ENCODE results near the gene COL10A1.
A peak's percentile ranks its signal among the peaks of the same experiment; 100 is the strongest.

The COL10A1 gene

GRCh38 chr6:116087437-116088027, 38.4 kb downstream of the COL10A1 start:
- TF ChIP-seq CTCF (conservative IDR thresholded peaks at IDR 0.05; ENCODE audit: low read depth, low read length), result no peak
- no peak for DNase-seq (ENCODE audit: low read depth)
- H3K4me3 ChIP-seq (ENCODE audit: low read length), result no peak overlapping the region

- no peak for TF ChIP-seq CTCF (conservative IDR thresholded peaks at IDR 0.05; ENCODE audit: low read depth, low read length)
- no peak for DNase-seq (ENCODE audit: low read depth)
- H3K4me3 ChIP-seq (ENCODE audit: low read length), result no peak overlapping the region
Measured at GRCh38 chr6:116084284-116084683, 41.6 kb downstream of the COL10A1 start.

GRCh38 chr6:116083052-116083451, 42.9 kb downstream of the COL10A1 start:
- no peak overlapping the region for H3K4me3 ChIP-seq (ENCODE audit: low read length)
- TF ChIP-seq CTCF (conservative IDR thresholded peaks at IDR 0.05; ENCODE audit: low read depth, low read length), result no peak
- DNase-seq (ENCODE audit: low read depth), result no peak

GRCh38 chr6:116078945-116079344, 47.0 kb downstream of the COL10A1 start:
- no peak overlapping the region for H3K4me3 ChIP-seq (ENCODE audit: low read length)
- TF ChIP-seq CTCF (conservative IDR thresholded peaks at IDR 0.05; ENCODE audit: low read depth, low read length), result no peak
- DNase-seq (ENCODE audit: low read depth), result no peak

- H3K4me3 ChIP-seq (ENCODE audit: low read length), result no peak overlapping the region
- peak; percentile 3 for TF ChIP-seq CTCF (conservative IDR thresholded peaks at IDR 0.05; ENCODE audit: low read depth, low read length)
- DNase-seq (ENCODE audit: low read depth), result no peak
Measured at GRCh38 chr6:116078522-116078921, 47.4 kb downstream of the COL10A1 start.

GRCh38 chr6:116074732-116075390, 51.1 kb downstream of the COL10A1 start:
- TF ChIP-seq CTCF (conservative IDR thresholded peaks at IDR 0.05; ENCODE audit: low read depth, low read length), result no peak
- no peak overlapping the region for H3K4me3 ChIP-seq (ENCODE audit: low read length)
- DNase-seq (ENCODE audit: low read depth), result no peak
